ENCODE results near the gene EXOC6. TPM values are rescaled to one million over a fixed set of nuclear protein-coding genes. Genes with fewer than 3 reads are reported as not detected.

EXOC6 gene
- total and polyA plus RNA-seq, 2 of the 13 experiments (the other 11 are each of a cell fraction or from before 2014, with no cell fraction given), result 22.2 to 29.2 TPM

DNA sequence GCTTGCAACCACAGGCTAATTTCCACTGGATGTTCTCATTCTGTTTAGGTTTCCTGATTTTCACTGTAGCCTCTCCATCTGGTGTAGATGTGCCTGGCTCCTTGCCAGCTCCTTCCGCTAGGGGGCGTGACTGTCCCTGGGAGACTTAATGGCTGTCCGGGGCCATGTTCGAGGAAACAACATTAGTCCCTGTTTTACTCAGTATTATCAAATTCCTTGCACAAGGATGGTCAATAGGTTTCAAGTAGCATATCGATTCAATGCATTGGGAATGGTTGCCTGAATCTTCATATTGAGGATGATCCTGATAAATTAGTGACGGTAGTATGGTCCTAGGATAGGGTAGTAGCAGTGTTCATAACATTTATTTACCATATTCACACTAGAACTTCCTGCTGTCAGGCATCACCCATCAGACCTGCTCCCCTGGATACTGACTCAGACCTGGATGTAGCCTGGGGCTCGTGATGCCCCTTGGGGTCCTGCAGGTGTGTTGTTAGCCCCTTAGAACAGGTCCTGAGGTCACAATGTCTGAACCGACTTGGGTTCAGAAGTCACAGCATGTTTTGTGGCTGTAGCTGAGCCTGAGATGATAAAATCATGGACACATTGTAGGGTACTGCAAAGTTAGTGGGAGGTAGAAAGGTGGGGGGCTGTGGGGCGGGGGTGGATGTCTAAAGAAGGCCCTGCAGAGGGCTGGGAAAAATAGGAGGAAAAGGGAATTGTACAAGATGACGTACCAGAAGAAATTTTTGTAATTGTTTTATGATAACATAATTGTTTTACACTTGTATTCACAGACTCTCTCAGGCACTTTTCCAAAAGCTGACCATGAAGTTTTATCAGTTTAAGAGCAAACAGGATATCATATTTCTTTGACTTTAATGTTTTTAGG lies 8.9 kb upstream of the EXOC6 start:
- ChIA-PET CTCF (ENCODE audit: low intra/inter-chr PET ratio, low total read pairs) (no interaction called here), POLR2A (interaction anchor here (3.0 kb wide), 1 partner anchor 9 kb away, joined by 12 read pairs; the partner anchor contains the start of gene EXOC6)
- no peak overlapping the region for H3K4me3 ChIP-seq (replicated peaks in 1 of 3; ENCODE audit: insufficient read depth in 1 of 3, low read depth in 2 of 3, low read length in 3 of 3)
- no peaks in the 10 kb centered on the region for H4K20me1 ChIP-seq (ENCODE audit: insufficient read depth, low read length)
- no peaks in the 10 kb centered on the region for H3K9me3 ChIP-seq (ENCODE audit: low read length)
- H3K27me3 ChIP-seq (ENCODE audit: control insufficient read depth in 1 of 2, insufficient read depth in 2 of 2, low read length in 2 of 2), result 0 out of 5 replicates have a peak, but pooled peaks cover 0 to 5% of the 10 kb centered on the region in 2 experiments
- intact Hi-C loops (cut with micrococcal nuclease; ENCODE audit: unreplicated experiment) (no loop called here), in situ Hi-C loops (cut with HindIII; ENCODE audit: extremely low pct_ligation_motif_present, low pct_unique_long_range_greater_than_20kb) (no loop called here)
- FAIRE-seq (no peak), DNase-seq (ENCODE audit: low spot score) (peak; percentile 34), ATAC-seq (peak; percentile 71)
- no peak overlapping the region for H3K9ac ChIP-seq (ENCODE audit: insufficient read depth, low read depth, low read length)
- H3K79me2 ChIP-seq (ENCODE audit: insufficient read depth, low read length), result no peaks in the 10 kb centered on the region
- WGBS (ENCODE audit: low lambda C conversion rate), result 35% methylated on average over 10 of the region's 10 CpGs
- peak overlapping the region; percentile 34 for H3K4me2 ChIP-seq (ENCODE audit: low read depth, low read length)
- H3K27ac ChIP-seq (ENCODE audit: extremely low read length, insufficient read depth, low read length), result no peak overlapping the region
- peak overlapping the region; percentile 62 for H2AFZ ChIP-seq (ENCODE audit: low read length)
- peaks cover 36% of the 10 kb centered on the region for H3K4me1 ChIP-seq (ENCODE audit: insufficient read depth, low read length)
- BruUV-seq (replicated peaks), result no TSS peak
- no peaks in the 10 kb centered on the region for H3K36me3 ChIP-seq (replicated peaks in 1 of 2; ENCODE audit: control insufficient read depth in 1 of 2, insufficient read depth in 2 of 2, low read length in 2 of 2)
- TF ChIP-seq, protein P1, sequence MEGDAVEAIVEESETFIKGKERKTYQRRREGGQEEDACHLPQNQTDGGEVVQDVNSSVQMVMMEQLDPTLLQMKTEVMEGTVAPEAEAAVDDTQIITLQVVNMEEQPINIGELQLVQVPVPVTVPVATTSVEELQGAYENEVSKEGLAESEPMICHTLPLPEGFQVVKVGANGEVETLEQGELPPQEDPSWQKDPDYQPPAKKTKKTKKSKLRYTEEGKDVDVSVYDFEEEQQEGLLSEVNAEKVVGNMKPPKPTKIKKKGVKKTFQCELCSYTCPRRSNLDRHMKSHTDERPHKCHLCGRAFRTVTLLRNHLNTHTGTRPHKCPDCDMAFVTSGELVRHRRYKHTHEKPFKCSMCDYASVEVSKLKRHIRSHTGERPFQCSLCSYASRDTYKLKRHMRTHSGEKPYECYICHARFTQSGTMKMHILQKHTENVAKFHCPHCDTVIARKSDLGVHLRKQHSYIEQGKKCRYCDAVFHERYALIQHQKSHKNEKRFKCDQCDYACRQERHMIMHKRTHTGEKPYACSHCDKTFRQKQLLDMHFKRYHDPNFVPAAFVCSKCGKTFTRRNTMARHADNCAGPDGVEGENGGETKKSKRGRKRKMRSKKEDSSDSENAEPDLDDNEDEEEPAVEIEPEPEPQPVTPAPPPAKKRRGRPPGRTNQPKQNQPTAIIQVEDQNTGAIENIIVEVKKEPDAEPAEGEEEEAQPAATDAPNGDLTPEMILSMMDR (CRISPR knock-in tag; IDR thresholded peaks at IDR 0.05), result peak; percentile 54
- TF ChIP-seq SALL1 (CRISPR knock-in tag; IDR thresholded peaks at IDR 0.05) (peak; percentile 24; the same call in 1 of the 2 replicates), YY1 (IDR thresholded peaks at IDR 0.05; ENCODE audit: insufficient read depth, insufficient replicate concordance, low read depth, low read length) (peak; percentile 57), SIN3A (IDR thresholded peaks at IDR 0.05; ENCODE audit: borderline replicate concordance, low read depth, low read length) (no peak), SMC3 (IDR thresholded peaks at IDR 0.05; ENCODE audit: low read length) (peak; percentile 21; the same call in 1 of the 2 replicates), XRCC5 (optimal IDR thresholded peaks at IDR 0.05; ENCODE audit: low read length) (peak; percentile 35), ZNF644 (CRISPR knock-in tag; IDR thresholded peaks at IDR 0.05; ENCODE audit: low read depth) (peak; percentile 65; the same call in 1 of the 2 replicates), STAG1 (CRISPR knock-in tag; IDR thresholded peaks at IDR 0.05) (peak; percentile 35; the same call in 1 of the 2 replicates), LCORL (IDR thresholded peaks at IDR 0.05) (peak; percentile 26; the same call in 1 of the 2 replicates), LCORL (CRISPR knock-in tag; IDR thresholded peaks at IDR 0.05) (no peak), ZNF782 (CRISPR knock-in tag; IDR thresholded peaks at IDR 0.05; ENCODE audit: borderline replicate concordance) (no peak), KMT2B (CRISPR knock-in tag; IDR thresholded peaks at IDR 0.05) (no peak)
- TF ChIP-seq, protein P2, sequence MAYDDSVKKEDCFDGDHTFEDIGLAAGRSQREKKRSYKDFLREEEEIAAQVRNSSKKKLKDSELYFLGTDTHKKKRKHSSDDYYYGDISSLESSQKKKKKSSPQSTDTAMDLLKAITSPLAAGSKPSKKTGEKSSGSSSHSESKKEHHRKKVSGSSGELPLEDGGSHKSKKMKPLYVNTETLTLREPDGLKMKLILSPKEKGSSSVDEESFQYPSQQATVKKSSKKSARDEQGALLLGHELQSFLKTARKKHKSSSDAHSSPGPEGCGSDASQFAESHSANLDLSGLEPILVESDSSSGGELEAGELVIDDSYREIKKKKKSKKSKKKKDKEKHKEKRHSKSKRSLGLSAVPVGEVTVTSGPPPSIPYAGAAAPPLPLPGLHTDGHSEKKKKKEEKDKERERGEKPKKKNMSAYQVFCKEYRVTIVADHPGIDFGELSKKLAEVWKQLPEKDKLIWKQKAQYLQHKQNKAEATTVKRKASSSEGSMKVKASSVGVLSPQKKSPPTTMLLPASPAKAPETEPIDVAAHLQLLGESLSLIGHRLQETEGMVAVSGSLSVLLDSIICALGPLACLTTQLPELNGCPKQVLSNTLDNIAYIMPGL (CRISPR knock-in tag; IDR thresholded peaks at IDR 0.05; ENCODE audit: borderline replicate concordance in 1 of 2, low read depth in 1 of 2), result 0 out of 4 replicates have a peak, but pooled peaks of 1 of the 2 experiments have one; percentile 29
- TF ChIP-seq, protein P3, sequence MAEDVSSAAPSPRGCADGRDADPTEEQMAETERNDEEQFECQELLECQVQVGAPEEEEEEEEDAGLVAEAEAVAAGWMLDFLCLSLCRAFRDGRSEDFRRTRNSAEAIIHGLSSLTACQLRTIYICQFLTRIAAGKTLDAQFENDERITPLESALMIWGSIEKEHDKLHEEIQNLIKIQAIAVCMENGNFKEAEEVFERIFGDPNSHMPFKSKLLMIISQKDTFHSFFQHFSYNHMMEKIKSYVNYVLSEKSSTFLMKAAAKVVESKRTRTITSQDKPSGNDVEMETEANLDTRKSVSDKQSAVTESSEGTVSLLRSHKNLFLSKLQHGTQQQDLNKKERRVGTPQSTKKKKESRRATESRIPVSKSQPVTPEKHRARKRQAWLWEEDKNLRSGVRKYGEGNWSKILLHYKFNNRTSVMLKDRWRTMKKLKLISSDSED (CRISPR knock-in tag; IDR thresholded peaks at IDR 0.05), result no peak
